Hematopoietic multipotent progenitor cell treated with erythropoietin and hydrocortisone succinate and interleukin-3 and kit ligand, for 17 days (in vitro differentiated cells): ENCODE results near the gene COL4A6.
"Not testable (repeated sequence)": the region's sequence is repeated elsewhere in the genome, so short reads cannot be mapped to it uniquely, and the experiment has no call there.

Experiments used
- DNase-seq: peaks from one replicate; pipeline ENCODE4 v3.0.0-alpha.2; 2015; ENCODE audit warnings: low spot score

The COL4A6 gene

DNA sequence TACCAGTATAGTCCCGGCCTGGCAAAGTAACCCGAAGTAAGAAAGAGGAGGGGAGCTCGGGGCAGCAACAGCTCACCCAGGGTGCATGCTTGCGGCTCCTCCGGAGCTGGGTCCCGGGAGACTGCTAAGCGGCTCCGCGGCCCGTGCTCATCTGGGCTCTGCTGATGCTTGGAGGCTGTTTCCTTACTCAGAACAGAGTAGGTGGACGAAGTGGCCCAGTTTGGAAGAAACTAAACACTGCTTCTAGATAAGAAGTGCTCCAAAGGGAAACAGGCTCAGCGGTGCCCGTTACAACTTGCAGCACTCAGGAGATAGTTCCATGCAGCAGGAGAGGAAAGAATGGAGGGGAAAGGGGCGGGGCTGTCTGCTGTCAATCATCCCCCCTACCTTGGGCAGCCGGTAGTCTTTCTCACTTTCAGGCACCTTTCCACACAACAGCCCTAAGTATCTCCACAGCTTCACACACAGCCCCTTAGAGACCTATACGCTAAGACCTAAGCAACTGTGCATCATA, at the start of gene COL4A6:
COL4A6 (minus strand) TSS at position 313 of the 514 bp plus-strand sequence; CDS start at position 87, 226 bp downstream.
- DNase-seq = no peak

DNA sequence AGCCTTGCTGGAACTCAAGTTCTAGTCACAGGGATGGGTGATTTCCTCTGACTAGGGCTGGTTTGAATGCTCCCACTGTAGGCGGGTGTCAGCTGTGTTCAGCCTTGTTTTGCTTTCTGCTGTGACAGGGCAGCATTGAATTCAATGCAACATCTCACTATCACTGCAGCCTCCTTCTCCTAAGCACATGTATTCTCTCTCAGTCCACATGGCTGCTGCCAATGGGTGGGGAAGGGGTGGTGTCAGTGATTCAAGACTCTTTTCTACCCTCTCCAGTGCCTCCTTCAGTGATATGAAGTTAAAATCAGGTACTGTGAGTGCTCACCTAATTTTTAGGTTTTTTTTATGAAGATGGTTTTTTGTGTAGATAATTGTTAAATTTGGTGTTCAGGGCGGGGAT, 47.7 kb upstream of the COL4A6 start:
- no peak for DNase-seq

DNA sequence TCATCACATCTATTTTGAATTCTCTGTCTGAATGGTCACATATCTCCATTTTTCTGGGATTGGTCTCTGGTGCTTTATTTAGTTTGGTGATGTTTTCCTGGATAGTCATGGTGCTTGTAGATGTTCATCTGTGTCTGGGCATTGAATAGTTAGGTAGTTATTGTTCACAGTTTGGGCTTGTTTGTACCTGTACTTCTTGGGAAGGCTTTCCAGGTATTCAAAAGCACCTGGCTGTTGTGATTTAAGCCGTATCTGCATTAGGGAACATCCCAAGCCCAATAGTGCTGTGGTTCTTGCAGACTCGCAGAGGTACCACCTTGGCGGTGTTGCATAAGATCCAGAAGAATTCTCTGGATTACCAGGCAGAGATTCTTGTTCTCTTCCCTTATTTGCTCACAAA, 46.0 kb upstream of the COL4A6 start:
- DNase-seq = no peak

DNA sequence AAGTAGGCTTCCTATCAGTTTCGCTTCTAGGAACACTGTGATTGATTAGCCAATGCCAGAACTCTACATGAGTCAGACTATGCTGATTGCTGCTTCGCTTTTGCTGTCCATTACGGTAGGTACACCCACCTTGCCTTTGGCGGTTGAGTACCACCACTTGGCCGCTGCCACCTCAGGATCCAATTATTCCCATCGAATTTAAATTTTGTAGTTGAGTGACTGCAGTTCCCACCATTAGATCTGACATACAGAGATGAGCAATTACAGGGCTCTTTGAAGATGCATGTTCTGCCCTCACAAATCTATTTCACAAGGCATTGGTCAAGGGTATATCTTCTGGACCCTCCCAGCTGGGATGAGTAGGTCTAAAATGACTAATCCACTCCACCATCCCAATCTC, 43.3 kb upstream of the COL4A6 start:
- DNase-seq = not testable (repeated sequence)

DNA sequence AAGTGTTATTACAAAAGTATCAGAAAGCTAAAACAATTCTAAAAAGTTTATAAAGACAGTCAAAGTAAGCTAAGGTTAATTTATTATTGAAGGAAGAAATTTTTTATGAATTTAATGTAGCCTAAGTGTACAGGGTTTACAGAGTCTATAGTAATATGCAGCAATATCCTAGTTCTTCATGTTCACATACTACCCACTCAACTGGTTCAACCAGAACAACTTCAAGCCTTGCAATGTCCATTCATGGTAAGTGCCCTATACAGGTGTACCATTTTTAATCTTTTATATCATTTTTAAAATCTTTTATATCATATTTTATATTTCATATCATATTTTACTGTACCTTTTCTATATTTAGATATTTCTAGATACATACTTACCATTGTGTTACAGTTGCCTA, 35.8 kb upstream of the COL4A6 start:
- no peak for DNase-seq

DNA sequence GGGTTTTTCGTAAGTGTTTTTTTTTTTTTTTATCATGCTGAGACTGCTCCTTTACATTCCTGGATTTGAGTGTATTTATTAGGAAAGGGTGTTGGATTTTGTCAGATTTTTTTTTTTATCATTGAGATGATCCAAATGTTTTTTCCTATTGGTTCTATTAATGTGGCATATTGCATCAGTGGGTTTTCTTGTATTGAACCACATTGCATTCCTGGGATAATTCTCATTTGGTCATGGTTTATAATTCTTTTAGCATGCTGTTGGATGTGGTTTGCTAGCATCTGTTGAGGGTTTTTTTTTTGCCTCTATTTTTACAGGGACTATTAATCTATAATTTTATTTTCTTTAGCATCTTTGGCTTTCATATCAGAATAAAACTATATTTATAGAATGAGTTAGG, 30.3 kb upstream of the COL4A6 start:
- no peak for DNase-seq

DNA sequence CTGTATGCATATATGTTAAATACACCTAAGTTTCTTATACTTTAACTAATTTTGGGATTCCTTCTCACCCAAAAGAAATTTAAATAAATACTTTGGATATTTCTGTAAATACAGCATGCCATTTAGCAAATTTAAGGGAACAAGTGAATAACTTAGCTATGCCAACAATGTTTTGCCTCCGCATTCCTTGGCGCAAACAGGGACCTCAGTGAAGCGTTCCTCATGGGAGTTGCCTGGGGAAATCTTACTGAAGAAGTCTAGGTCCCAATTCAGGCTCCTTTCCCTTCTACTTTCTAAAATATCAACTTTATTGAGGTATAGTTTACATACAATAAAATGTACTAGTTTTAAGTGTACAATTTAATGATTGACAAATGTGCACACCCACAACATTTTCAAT, 26.4 kb upstream of the COL4A6 start:
- DNase-seq = no peak

DNA sequence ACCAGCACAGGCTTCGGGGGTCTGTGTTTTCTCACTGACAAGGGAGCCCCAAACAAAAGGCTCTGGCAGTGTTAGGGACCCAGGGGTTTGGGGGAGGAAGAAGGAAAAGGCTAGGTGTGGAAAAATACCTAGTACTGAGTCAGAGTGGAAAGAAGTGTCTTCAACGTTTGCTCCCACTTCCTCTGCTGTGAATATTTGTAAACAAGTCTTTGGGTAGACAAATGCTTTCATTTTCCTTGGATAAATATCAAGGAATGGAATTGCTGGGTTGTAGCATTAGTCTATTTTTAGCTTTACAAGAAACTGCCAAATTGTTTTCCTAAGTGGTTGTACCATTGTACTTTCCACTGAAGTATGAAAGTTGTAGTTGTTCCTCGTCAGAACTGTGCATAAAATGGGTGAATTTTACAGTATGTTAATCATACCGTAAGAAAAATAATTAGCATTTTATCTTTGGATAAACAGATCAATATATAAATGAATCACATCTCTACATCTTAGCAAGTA, 18.8 kb upstream of the COL4A6 start:
- DNase-seq = no peak

DNA sequence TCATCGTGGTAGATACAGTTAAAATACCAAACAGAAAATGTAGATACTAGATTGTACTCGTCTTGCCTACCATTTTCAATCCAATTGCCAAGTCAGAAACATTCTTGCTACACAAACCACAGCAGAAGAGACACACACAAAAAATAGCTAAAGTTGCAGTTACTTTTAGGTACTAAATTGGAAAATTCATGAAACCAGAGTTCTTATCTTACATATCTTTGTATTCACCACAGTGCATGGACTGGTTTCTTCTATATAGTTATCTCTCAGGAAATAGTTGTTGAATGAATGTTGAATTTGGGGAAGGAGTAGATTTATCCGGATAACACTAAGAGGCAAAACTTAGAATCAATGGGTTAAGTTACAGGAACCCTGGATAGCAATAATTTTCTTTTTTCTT, 15.6 kb upstream of the COL4A6 start:
- DNase-seq = no peak

DNA sequence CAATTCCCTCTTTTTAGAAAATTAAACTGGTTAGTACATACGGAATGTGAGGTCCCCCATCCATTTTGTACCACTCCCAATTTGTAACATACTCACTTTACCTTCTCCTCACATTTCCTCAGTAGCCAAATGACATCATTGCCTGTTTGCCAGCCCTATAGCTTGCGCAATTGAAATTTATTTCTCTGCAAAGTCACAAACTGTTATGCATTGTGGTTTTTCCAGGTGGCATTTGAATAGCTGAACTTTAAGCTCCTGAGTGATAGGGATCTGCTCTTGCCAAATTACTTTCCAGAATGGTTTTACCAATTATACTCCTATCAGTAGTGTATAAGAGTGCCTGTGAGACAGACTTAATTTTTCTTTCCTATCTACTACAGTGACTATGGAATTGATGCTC, 9.1 kb upstream of the COL4A6 start:
- DNase-seq = no peak

DNA sequence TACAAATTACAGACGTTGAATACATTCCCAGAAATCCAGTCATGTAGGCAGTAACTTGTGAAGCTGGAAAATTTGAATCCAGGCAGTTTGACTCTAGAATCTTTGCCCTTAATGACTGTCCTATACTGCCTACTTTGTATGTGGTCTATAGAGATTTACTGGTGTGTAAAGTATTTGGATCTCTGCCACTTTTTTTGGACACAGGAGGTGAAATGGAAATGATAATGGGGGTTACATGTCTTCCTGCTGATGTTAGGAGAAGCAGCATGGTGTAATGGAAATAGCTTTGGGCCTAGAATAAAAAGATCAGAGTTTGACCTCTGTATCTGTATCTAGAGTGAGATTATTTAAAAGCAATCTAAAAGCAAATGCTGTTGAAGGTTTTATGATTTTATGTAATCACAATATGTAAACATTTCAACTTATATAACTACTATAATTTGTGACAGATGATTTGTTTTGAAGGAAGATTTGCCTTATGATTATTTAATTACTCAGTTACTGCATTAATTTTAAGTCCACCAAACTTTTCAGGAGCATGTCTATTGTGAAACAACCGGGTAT, 4.8 kb upstream of the COL4A6 start:
- no peak for DNase-seq

DNA sequence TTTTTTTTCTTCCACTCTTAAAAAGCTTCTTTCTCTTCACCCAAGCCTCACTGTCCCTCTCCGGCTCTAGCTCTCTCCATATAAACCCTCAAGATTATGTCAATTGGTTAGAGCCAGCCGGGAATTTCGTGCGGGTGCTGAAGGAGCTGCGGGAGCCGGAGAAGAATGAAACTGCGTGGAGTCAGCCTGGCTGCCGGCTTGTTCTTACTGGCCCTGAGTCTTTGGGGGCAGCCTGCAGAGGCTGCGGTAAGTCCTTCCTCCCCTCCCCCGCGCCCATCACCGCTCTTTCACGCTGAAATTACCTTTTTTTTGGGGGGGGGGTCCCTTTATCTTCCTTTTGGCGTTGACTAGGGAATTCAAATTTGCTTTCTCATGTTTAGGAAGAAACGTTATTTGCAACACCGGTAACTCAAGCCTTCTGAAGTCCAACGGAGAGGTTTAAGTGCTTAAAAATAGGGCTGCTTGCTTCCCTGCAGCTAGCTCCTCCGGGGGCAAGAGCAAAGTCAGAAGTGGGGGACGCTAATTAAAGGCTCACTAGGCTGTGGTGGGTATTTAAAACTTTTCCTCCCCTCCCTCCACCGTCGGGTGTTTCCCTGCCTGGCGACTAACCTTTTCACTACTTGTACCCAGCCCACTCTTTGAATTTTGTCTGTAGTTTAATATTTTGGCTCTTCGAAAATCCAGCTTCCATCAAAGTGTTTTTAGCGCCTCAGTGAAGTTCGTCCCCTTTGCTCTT, 1.9 kb upstream of the COL4A6 start:
- DNase-seq = no peak

DNA sequence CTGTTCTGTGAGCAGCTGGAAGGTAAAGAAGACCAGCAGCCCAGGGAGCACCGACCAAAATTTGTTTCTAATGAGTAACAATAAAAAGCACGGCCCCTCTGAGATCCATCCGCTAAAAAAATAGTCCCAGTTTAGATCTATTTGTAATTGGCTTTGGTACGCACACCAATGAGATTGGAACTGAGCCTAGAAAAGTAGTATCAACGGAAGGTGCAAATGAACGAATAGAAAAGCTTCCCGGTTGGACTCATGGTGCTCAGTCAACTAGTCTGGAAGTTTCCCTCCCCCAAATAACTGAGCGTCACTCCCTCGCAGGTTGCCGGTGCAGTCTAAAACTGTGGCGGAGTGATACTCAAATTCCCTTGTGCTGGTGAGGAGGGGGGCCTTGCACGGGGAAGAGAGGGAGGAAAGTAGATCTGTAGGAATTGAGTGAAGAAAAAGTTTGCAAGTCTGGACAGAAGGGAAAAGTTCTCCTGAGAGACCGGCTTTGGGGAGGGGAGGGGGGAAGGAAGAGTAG, 1.3 kb upstream of the COL4A6 start, which contains the start of gene COL4A5:
COL4A5 (plus strand) TSS at position 413 of the 517 bp plus-strand sequence. CDS start 288 bp downstream, outside the sequence.
- DNase-seq = no peak

DNA sequence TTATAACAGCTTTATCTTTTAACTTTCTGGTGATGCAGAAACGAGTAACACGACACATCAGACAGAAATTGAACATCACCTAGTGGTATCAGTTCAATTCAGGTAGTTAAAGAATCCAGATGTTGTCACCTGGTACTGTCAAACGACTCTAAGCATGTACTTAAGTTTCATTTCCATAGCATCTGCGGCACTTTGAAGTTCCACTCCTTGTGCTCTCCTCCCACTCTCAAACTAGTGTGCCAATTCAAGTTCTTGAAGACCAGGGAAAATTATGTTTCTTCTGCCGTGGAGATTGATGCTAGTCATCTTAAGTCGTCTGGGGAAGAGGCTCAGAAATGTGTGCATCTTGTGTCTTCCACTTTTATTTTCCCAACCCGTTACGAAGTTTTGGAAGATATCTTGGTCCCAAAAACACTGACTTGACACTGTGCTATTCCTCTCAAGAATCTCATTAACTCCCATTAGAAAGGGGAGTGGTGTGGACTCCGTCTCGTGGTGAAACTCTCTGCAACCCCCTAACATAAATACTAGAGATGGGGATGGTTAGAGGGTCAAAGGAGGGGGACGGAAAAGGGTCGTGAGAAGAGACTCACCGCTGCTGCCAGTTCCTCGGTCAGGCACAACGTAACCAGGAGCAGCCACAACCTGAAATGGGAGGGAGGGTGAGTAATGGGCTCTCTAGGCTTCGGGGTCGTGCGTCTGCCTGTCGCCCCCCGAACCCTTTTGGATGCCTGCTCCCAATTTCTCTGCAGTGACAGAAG, 693 bp downstream of the COL4A6 start:
- no peak for DNase-seq

DNA sequence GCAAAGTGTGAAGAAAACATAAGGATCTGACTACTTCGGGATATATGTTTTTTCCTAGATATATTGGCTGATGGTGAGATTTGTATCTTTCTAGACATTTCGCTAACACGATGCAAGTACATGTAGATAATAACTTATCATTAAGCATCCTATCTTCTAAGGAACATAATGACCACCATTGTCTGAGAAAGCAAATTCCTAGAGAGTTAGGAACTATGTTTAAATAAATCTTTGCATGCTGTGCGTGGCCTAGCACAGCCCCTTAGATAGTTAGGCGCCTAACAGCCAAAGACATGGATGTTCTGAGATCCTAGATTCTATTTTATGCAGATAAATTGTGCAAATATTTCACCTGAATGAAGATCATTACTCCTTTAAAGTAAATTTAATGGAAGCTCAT, 3.0 kb downstream of the COL4A6 start:
- no peak for DNase-seq

DNA sequence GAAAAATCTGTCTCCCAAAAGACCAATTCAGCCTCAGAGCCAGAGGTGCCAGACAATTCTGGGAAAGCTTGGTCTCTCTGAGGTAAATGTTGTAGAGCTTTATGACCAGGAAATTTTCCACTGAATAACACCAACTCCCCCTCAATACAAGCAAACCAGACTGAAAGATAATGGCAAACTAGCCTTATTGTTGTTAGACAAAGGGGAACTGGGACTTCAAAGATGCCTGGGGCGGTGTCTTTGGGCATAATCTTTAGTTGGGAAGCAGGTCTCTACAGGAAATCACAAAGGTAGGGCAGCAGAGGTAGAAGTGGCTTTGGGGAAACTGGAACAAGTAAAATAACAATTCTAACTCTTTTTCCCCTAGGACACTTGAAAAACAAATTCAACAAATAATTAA, 12.0 kb downstream of the COL4A6 start:
- DNase-seq = no peak

DNA sequence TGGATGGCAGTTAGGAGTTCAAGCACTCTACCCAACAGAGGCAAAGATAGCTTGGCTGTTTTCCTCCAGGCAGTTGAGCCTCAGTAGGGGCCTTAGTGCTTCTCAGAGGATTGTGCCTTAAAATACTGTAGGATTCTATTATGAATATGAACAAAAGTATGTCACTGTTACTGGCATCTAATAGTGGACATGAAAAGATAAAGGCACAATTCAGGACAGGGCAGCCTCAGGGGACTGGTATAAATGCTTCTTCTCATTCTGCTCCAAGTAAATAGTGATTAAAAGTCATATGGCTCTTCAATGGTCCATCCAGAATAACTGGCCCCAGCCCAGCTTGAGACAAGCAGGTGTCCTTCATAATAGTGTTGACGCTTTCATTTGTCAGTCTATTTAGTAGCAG, 17.7 kb downstream of the COL4A6 start:
- no peak for DNase-seq

DNA sequence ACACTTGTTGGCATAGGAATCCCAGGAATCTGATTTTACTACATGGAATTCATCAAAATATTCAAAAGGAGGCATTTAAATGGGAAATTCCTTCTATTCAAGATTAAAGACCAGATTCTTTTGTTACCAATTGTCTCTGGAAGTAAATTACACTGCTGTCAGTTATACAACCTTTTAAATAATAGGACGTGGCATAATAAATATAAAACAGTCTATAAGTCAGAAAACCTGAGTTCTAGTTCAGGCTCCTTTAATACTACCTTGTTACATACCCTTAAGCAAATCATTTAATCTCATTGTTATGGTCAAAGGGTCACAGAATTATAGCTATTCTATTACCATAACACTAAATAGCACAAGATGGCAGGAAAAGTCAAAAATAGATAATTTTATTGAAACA, 18.8 kb downstream of the COL4A6 start:
- DNase-seq = no peak

DNA sequence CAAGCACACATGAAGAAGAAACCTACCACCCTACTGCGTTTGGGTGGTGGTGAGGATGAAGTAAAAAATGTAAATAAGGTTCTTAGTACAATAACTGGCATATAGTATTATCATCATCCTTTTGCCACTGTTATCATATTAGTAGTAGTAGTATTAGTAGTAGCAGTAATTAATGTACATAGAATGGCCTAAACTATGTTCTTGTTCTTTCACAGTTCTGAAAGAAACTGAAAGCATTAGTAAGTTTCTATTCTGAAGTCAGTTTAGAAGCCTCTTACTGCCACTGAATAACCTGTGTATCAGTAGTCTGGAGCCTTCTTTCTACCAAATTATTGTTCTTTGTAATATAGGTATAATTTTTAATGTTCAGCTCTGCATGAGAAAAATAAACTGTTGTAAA, 21.0 kb downstream of the COL4A6 start:
- no peak for DNase-seq

DNA sequence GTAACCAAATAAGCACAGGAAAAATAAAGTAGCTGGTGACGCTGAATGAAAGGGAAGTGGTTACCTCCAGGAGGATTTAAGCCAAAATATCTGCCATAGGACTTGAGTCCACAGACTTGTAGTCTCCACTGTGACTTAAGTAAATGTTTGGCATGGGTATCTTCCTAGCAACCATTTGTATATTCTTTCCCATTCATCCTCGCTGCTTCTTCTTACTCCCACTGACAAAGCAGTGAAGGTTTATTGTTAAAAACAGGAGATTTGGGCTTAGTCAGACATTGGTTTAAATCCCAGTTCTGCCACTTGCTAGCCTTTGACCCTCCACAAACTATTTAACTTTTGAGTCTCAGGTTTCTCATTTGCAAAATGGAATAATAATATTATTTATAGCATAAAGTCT, 22.3 kb downstream of the COL4A6 start:
- DNase-seq = no peak

DNA sequence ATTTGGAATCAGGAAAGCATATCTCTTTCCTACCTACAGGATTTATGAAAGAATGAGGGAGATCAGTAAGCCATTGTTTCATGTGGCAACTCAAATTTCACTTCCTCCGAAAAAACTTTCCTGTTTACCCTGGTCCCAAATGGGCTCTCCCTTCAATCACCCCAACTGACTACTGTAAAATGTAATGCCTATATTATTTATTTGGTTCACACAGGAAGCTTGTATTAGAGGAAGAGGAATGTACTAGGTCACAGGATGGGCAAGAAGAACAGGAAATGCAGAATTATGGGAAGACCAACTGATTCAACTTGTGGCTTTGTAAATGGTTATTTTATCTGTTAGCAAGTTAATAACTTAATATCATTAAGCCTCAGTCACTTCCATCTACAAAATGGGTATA, 23.1 kb downstream of the COL4A6 start:
- no peak for DNase-seq

DNA sequence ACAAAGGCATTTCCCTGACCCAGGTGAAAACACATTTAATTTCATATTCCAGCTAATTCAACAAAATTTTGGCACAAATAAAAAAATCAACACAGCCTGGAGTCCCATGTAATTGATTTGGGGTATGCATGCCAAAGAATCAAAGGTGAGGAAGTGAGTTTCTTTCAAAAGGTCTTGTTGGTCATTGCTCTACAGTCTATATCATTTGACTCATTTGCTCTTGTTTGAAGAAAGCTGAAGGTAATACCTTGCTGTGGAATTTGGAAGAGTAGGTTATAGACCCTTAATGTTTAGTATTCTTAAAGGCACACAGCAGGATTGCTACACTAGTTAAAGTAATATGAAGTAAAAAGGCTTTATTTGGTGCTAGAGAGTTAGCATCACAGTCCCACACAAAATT, 25.4 kb downstream of the COL4A6 start:
- no peak for DNase-seq
